Mucosa of descending colon (tissue), 3 donors: Measurements from ENCODE around the gene ZNF436. TPM values are rescaled to one million over a fixed set of nuclear protein-coding genes. Genes with fewer than 3 reads are reported as not detected.

Source experiments
- ATAC-seq: fragments of 200-7000 bp; cut with Tn5 transposase; one replicate; pipeline ENCODE4 v1.9.1; 2020; ENCODE audit warnings: mild to moderate bottlenecking, moderate library complexity
- DNase-seq, 3 donors: peaks; one replicate each; pipeline ENCODE4 v3.0.0-alpha.2; 2020
- H3K36me3 ChIP-seq: fragments of 200-600 bp; one replicate; pipeline ENCODE4 v1.8.0; 2021; ENCODE audit warnings: low read depth, mild to moderate bottlenecking
- H3K4me1 ChIP-seq: fragments of 200-600 bp; one replicate; pipeline ENCODE4 v1.8.0; 2021; ENCODE audit warnings: low read depth, mild to moderate bottlenecking
- H3K4me3 ChIP-seq: fragments of 200-600 bp; one replicate; pipeline ENCODE4 v1.8.0; 2021; ENCODE audit warnings: mild to moderate bottlenecking
- H3K9me3 ChIP-seq: fragments of 200-600 bp; one replicate; pipeline ENCODE4 v1.8.0; 2021; ENCODE audit warnings: mild to moderate bottlenecking
- intact Hi-C, 2 donors: fragments of 100-400 bp; cut with DNase I in 1 of 2; cut with micrococcal nuclease in 1 of 2; formaldehyde crosslinking; loops; one replicate each; pipeline versions ENCODE4 v1.11.0 to v1.11.1; 2022; cut with DNase I, micrococcal nuclease
- total RNA-seq, 3 donors: library from RNA; stranded (reverse); fragmentation: NEBNext Ultra II Directional in 2 of 3; extraction: Animal tissue kit (Norgen Biotek cat#: 25700) in 2 of 3; gene quantifications; one replicate each; pipeline versions ENCODE4 v1.2.1 to v1.2.4, GENCODE V29; 2021 to 2023
- TF ChIP-seq, protein P1 (sequence below): fragments of 200-600 bp; IDR thresholded peaks from one replicate; pipeline ENCODE4 v1.8.0; 2022; ENCODE audit warnings: antibody characterized with exemption, mild to moderate bottlenecking
- donor health status: DM: no; HTN: no; CAD: no; lungs with moderate emphysema.
- donor health status: DM: no; HTN: no; CAD: no.
- donor health status: DM: no; HTN: yes; CAD: no.

Gene ZNF436
- total RNA-seq, 3 donors from 2014 or later, result 10.1 to 15.2 (median 11.4) TPM

DNA sequence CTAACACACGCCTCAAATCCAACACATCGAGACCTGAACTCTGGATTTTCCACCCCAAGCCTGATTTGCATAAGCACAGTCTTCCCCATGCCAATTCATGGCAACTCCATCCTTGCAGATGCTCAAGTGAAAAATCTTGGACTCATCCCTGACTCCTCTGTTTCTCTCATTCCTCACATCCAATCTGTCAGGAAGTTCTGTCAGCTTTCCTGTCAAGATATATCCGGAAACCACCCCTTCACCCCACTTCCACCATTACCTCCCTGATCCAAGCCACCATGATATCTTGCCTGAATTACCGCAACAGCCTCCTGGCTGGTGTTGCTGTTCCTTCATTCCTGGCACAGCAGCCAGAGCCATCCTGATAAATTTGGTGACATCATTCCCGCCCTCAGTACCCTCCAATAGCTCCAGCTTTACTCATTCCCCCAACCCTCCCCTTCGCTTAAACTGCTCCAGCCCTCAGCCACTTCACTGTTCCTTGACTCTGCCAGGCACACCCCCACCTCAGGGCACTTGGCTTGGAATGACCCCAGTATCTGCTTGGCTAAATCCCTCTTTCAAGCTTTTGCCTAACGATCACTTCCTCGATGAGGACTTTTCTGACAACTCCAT, 37.5 kb upstream of the ZNF436 start:
- Histone ChIP-seq H3K9me3 (no peaks in the 10 kb centered on the region), H3K4me3 (no peak overlapping the region), H3K36me3 (no peaks in the 10 kb centered on the region), H3K4me1 (peaks cover 27% of the 10 kb centered on the region)
- no peak for DNase-seq
- TF ChIP-seq, protein P1, sequence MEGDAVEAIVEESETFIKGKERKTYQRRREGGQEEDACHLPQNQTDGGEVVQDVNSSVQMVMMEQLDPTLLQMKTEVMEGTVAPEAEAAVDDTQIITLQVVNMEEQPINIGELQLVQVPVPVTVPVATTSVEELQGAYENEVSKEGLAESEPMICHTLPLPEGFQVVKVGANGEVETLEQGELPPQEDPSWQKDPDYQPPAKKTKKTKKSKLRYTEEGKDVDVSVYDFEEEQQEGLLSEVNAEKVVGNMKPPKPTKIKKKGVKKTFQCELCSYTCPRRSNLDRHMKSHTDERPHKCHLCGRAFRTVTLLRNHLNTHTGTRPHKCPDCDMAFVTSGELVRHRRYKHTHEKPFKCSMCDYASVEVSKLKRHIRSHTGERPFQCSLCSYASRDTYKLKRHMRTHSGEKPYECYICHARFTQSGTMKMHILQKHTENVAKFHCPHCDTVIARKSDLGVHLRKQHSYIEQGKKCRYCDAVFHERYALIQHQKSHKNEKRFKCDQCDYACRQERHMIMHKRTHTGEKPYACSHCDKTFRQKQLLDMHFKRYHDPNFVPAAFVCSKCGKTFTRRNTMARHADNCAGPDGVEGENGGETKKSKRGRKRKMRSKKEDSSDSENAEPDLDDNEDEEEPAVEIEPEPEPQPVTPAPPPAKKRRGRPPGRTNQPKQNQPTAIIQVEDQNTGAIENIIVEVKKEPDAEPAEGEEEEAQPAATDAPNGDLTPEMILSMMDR, result no peak
- ATAC-seq, result no peak
- intact Hi-C loops, result no loop called here

DNA sequence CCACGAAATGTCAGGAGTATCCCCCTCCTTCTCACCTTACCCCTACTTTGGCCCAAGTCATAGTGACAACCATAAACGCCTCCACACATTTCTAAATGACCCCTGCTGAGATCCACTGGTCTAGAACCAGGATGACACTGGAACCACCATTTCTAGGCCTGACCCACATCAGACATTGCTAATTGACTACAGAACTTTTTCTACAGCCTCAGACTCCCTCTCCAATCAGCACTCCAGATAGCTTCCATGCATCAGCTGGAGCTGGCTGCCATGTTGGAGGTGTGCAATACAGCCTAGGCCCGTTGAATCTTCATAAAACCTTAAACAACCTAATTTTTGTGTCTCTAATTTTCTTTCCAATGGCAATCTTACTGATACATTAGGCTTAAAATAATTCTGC, 36.3 kb upstream of the ZNF436 start:
- Histone ChIP-seq H3K36me3 (no peaks in the 10 kb centered on the region), H3K4me1 (peaks cover 27% of the 10 kb centered on the region), H3K4me3 (no peak overlapping the region), H3K9me3 (no peaks in the 10 kb centered on the region)
- TF ChIP-seq, protein P1, result no peak
- DNase-seq, result no peak
- intact Hi-C loops, result no loop called here
- ATAC-seq, result no peak

DNA sequence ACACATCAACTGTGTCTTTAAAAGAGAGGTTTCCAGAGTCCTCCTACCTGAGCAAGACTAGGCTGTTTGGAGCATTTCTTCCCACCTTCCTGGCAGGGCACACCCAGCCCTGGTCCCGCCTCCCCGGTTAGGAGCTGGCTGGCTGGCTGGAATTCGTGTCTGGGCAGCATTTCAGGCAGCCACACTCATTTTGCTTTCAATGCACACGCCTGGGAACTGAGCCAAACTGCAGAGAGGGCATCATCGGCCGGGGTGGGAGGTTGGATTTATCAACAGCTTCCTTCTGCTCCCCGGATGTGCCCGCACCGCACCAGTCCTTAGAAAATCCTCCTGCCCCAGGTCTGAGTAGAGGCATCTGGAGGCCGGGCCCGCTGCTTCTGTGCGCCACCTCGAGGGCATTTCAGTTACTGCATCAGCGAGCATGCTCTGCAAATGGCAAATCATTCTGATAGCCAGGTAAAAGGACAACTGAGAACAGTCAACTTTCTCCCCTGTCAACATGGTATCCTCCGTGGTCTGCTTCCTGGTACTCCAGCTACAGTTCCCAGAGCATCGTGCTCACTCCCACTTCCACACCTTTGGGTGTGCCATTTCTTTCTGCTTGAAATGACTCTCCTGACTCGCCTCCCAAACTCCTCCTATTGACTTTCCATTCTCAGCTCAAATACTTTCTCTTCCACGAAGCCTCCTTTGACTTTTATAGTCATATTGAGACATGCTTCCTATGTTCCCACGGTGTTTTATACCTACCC, 34.3 kb upstream of the ZNF436 start:
- TF ChIP-seq, protein P1, result peak; percentile 95
- ATAC-seq (peak; percentile 90), DNase-seq (peak; percentile 89 to 95 (median 95))
- Histone ChIP-seq H3K36me3 (no peaks in the 10 kb centered on the region), H3K4me1 (peaks cover 27% of the 10 kb centered on the region), H3K9me3 (no peaks in the 10 kb centered on the region), H3K4me3 (no peak overlapping the region)
- intact Hi-C loops, result no loop called here

DNA sequence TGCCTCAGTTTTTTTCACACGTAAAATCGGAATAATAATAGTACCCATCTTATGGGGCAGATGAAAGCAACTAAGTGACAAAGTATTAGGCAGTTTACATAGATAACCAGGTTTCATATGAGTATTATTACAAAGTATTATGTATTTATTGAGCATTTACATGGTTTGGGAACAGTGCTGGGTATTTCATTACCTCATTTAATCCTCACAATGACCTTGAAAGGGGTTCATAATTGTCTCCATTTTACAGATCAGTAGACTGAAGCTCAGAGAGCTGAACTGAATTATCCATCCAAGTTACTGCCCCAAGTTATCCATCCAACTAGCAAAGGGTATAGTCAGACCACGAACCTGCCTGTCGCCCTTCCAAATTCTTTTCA, 33.7 kb upstream of the ZNF436 start:
- intact Hi-C loops, result no loop called here
- no peak overlapping the region for H3K4me3 ChIP-seq

DNA sequence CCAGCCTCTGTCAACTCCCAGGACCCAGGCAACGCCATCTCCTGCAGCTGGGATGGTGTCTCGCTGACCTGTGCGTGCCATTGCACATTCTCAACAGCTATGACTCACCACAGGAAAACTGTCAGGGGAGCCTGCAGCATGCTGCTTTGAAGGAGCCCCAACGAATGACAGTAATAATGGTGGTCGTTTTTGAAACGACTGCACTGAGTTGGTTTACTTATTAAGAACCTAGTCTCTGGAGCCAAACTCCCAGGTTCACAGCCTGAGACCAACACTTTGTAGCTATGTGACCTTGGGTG, 33.4 kb upstream of the ZNF436 start:
- intact Hi-C loops, result no loop called here
- TF ChIP-seq, protein P1, result no peak
- H3K9me3 ChIP-seq, result no peaks in the 10 kb centered on the region
- DNase-seq, result no peak
- no peaks in the 10 kb centered on the region for H3K36me3 ChIP-seq
- peaks cover 27% of the 10 kb centered on the region for H3K4me1 ChIP-seq
- H3K4me3 ChIP-seq, result no peak overlapping the region
- peak; percentile 43 for ATAC-seq

More for the DNA sequence above, 33.7 kb upstream of the ZNF436 start:
- no peak for DNase-seq
- Histone ChIP-seq H3K36me3 (no peaks in the 10 kb centered on the region), H3K4me1 (peaks cover 27% of the 10 kb centered on the region), H3K9me3 (no peaks in the 10 kb centered on the region)
- TF ChIP-seq, protein P1, result no peak
- ATAC-seq, result no peak
